ENCODE measurements around the gene RAB4B. TPM values are rescaled to one million over a fixed set of nuclear protein-coding genes. Genes with fewer than 3 reads are reported as not detected.

The RAB4B gene
- total RNA-seq, 6 donors from 2014 or later = 39.9 to 78.5 (median 58.6) TPM

DNA sequence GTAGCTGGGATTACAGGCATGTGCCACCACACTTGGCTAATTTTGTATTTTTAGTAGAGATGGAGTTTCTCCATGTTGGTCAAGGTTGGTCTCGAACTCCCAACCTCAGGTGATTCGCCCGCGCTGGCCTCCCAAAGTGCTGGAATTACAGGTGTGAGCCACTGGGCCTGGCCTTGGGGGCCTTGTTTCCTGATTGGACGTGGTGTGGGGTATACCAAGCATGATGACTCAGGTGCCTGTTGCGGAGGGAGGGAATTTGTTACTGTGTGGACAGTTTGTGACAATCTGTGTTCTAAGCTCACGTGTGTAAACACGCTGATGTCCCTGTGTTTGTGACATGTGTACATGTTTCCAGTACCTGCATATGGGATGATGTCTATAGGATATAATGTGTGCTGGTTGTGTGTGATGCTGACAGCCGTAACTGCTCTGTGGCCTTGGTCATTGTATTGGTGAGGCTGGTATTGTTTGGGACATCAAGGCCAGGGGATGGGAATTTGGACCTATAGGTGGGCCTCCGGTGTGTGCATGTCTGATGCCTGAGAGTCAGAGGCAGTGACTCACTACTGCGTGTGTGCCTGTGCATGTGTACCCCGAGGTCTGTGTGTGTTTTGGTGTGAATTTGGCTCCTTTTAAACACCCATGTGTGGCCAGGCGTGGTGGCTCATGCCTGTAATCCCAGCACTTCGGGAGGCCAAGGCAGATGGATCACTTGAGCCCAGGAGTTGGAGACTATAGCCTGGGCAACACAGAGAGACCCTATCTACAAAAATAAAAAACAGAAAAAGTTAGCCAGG is 19.3 kb downstream of the RAB4B start:
- ATAC-seq (ENCODE audit: low FRiP score in 2 of 2) (no peak), DNase-seq (no peak)
- Histone ChIP-seq H3K27me3 (no peaks in the 10 kb centered on the region), H3K4me1 (peaks cover 32 to 44% (median 40%) of the 10 kb centered on the region in 4 donors), H3K9me3 (no peaks in the 10 kb centered on the region), H3K36me3 (peaks cover 4 to 30% (median 14%) of the 10 kb centered on the region in 4 donors), H3K27ac (peak overlapping the region; percentile 85 to 99 (median 93)), H3K4me3 (peak overlapping the region in 2 of 4 donors; percentile 97 to 99)
- no peak for TF ChIP-seq EP300 (IDR thresholded peaks at IDR 0.05)
- no peak for TF ChIP-seq POLR2A (IDR thresholded peaks at IDR 0.05)
- TF ChIP-seq, protein P1, sequence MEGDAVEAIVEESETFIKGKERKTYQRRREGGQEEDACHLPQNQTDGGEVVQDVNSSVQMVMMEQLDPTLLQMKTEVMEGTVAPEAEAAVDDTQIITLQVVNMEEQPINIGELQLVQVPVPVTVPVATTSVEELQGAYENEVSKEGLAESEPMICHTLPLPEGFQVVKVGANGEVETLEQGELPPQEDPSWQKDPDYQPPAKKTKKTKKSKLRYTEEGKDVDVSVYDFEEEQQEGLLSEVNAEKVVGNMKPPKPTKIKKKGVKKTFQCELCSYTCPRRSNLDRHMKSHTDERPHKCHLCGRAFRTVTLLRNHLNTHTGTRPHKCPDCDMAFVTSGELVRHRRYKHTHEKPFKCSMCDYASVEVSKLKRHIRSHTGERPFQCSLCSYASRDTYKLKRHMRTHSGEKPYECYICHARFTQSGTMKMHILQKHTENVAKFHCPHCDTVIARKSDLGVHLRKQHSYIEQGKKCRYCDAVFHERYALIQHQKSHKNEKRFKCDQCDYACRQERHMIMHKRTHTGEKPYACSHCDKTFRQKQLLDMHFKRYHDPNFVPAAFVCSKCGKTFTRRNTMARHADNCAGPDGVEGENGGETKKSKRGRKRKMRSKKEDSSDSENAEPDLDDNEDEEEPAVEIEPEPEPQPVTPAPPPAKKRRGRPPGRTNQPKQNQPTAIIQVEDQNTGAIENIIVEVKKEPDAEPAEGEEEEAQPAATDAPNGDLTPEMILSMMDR (IDR thresholded peaks at IDR 0.05) = no peak
- no peak for TF ChIP-seq POLR2AphosphoS5 (IDR thresholded peaks at IDR 0.05)
- WGBS, 2 donors = 97 to 98% methylated on average over 12 to 14 of the region's 14 CpGs

DNA sequence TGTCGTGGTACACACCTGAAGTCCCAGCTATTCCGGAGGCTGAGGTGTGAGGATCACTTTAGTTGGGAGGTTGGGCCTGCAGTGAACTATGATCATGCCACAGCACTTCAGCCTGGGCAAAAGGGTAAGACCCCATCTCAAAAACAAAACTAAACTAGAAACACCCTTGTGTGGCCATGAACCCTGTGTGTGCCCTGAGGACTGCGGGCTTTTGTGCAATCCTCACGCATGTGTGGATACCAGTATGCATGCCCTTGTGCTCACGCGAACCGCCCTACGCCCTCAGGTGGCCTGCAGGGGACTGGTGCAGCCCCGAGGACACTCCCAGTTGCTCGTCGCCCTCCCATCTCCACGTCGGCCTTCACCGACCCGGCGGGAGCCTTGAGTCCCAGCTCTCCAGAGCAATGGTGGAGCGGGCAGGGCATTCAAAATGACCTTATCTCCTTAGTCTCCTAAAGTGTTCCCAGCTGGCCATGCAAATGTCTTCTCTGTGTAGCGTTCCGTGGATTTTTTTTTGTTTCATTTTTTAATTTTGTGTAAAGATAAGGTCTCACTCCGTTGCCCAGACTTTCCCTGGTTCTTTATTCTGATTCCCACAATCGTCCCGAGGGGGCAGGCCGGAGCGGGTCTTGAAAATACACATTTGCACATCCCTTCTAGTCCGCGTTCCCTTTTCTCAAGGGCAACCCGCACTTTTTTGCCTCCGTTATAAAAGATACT is 20.1 kb downstream of the RAB4B start:
- ATAC-seq (ENCODE audit: low FRiP score in 2 of 2) (peak; percentile 40 to 77), DNase-seq (peak; percentile 85 to 92)
- H3K9me3 ChIP-seq = no peaks in the 10 kb centered on the region
- H3K4me3 ChIP-seq = peak overlapping the region in 3 of 4 donors; percentile 95 to 99 (median 97)
- peaks cover 4 to 32% (median 14%) of the 10 kb centered on the region in 4 donors for H3K36me3 ChIP-seq
- TF ChIP-seq EP300 (IDR thresholded peaks at IDR 0.05) = no peak
- TF ChIP-seq, protein P1 (IDR thresholded peaks at IDR 0.05) = peak in 5 of 6 experiments; percentile 29 to 47 (median 40)
- peak in 3 of 4 donors; percentile 26 to 50 (median 48) for TF ChIP-seq POLR2A (IDR thresholded peaks at IDR 0.05)
- peak in 1 of 2 donors; percentile 25 for TF ChIP-seq POLR2AphosphoS5 (IDR thresholded peaks at IDR 0.05)
- H3K4me1 ChIP-seq = peaks cover 36 to 44% (median 42%) of the 10 kb centered on the region in 4 donors
- WGBS, 2 donors = 8 to 15% methylated on average over 16 to 28 of the region's 28 CpGs
- H3K27me3 ChIP-seq = no peaks in the 10 kb centered on the region
- H3K27ac ChIP-seq = peak overlapping the region; percentile 85 to 99 (median 93)

DNA sequence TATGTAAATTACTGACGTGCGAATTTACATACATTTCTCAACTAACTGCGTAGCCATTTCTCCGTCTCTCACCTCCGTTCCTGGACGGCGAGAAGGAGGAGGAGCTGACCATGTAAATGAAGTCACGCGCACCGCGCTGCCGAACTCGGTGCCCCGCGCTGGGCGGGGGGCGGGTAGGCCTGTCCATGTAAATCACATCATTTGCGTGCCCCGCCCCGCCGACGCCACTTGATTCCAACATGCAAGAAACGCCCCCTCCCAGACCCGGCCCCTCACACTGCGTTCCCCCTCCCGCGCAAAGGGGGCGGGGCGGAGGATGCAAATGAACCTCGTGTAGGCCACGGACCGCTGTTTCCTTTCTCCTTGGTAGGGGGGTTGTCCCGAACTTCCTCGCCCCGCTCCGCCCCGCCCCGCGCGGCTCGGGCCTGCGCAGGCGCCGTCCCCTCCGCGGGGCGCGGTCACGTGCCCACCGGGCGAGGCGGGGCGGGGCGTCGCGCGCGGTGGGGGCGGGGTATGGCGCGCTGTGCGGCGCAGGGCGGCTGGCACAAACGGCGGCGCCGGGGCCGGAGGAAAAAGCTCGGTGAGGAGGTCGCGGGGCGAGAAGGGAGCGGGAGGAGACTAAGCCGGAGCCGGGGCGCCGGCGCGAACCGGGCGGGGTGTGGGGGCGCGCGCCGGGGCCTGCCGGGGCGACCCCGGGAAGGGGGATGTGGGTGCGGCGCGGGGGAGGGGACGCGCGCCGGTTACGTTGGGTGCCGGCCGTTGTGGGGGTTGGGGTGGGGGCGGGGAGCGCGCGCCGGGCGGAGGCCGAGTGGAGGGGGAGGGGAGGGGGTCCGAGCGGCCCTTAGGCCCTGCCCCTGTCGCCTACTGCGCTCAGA is 20.9 kb downstream of the RAB4B start, which contains the start of gene EGLN2:
EGLN2 (plus strand) TSS at position 509 of the 875 bp plus-strand sequence. CDS start 1,382 bp downstream, outside the sequence.
- 0 to 1% methylated on average over 7 to 75 of the region's 110 CpGs for WGBS, 2 donors
- Histone ChIP-seq H3K36me3 (peaks cover 4 to 39% (median 15%) of the 10 kb centered on the region in 4 donors), H3K4me1 (peaks cover 44 to 50% (median 49%) of the 10 kb centered on the region in 4 donors), H3K4me3 (peak within 1 kb of the TSS; percentile 45 to 99 (median 96)), H3K27me3 (no peaks in the 10 kb centered on the region), H3K9me3 (no peaks in the 10 kb centered on the region), H3K27ac (peak within 1 kb of the TSS; percentile 93 to 99 (median 98))
- peak; percentile 95 to 96 for ATAC-seq (ENCODE audit: low FRiP score in 2 of 2)
- TF ChIP-seq, protein P1 (IDR thresholded peaks at IDR 0.05) = peak in 1 of 6 experiments; percentile 4
- peak in 1 of 4 donors; percentile 12 for TF ChIP-seq EP300 (IDR thresholded peaks at IDR 0.05)
- TF ChIP-seq POLR2AphosphoS5 (IDR thresholded peaks at IDR 0.05) = peak; percentile 63 to 78
- peak in 2 of 4 donors; percentile 63 to 81 for TF ChIP-seq POLR2A (IDR thresholded peaks at IDR 0.05)
- peak; percentile 99 to 100 for DNase-seq
